Measurements from ENCODE around the gene SNX30.

DNA sequence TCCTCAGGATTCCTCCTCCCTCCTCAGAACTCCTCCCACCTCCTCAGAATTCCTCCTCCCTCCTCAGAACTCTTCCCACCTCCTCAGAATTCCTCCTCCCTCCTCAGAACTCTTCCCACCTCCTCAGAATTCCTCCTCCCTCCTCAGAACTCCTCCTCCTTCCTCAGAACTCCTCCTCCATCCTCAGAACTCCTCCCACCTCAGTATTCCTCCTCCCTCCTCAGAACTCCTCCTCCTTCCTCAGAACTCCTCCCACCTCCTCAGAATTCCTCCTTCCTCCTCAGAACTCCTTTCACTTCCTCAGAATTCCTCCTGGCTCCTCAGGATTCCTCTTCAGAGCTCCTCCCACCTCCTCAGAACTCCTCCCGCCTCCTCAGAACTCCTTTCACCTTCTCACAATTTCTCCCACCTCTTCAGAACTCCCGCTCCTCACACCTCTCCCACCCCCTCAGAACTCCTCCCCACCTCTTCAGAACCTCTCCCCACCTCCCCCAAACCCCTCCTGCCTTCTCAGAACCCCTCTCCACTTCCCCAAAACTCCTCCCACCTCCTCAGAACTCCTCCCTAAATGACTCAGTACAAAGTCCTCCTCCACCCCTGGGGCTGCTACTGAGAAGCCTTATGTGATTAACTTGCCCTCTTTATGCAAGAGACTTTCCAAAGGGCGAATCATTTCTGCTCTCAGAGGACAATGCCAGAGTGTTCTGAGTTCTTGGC is 116.9 kb downstream of the SNX30 start:
- TF ChIP-seq CTCF (IDR thresholded peaks at IDR 0.05): no peak
- no peak for TF ChIP-seq EP300 (IDR thresholded peaks at IDR 0.05)
